Fibroblast of skin of left quadriceps (primary cell): ENCODE measurements around the gene PSMD5.

Experiments
- DNase-seq, 2 experiments: peaks; one replicate each; pipeline ENCODE4 v3.0.0-alpha.2; 2013; ENCODE audit warnings: low read depth in 2 of 2

Gene PSMD5

GRCh38 chr9:120842685-120843485 lies at the start of gene PSMD5:
PSMD5 (minus strand) TSS chr9:120842922; CDS start chr9:120842909, 13 bp downstream.
- DNase-seq = peak; percentile 99

GRCh38 chr9:120891884-120892747 lies 49.4 kb upstream of the PSMD5 start:
- no peak for DNase-seq

GRCh38 chr9:120891245-120891883 lies 48.6 kb upstream of the PSMD5 start:
- DNase-seq = no peak

DNA sequence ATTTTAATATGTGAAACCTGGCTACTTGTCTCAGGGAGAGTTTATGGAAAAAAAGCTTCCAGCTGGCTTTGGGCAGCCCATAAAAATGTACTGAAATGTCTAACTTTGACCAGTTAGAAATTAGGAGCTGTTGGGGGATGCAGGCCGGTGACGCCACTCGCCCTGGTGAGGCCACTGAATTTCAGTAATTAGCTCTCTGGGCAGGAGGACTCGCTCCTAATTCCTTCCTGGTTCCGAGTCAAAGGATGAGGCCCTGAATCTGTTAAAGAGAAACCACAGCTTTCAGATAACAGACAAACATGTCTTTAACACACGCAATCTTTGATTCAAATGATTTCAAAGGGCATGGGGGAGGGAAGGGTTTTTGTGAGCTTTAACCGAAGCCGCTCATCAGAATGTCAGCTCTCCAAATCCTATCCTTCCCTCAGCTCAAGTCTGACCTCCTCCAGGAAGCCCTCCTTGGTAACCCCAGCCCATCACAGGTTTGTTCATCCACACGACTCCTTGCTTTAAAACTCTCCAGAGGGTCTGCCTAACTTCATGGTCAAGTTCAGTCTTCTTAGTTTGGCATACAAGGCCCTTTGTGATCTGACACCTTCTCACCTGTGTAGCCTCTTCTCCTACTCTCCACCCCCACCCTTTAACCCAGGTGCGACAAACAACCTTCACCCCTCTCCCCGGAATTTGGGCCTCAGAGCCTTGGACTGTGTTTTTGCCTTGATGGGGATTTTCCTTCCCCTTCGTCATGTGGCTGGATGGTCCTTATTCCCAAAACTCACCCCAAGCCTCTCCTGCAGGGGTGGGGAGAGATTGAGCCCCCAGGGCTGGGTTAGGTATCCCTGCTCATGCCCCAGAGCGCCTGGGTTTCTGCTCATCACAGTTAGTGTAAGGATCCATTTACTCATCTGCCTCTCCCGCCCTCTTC lies 47.9 kb upstream of the PSMD5 start:
- DNase-seq = no peak

DNA sequence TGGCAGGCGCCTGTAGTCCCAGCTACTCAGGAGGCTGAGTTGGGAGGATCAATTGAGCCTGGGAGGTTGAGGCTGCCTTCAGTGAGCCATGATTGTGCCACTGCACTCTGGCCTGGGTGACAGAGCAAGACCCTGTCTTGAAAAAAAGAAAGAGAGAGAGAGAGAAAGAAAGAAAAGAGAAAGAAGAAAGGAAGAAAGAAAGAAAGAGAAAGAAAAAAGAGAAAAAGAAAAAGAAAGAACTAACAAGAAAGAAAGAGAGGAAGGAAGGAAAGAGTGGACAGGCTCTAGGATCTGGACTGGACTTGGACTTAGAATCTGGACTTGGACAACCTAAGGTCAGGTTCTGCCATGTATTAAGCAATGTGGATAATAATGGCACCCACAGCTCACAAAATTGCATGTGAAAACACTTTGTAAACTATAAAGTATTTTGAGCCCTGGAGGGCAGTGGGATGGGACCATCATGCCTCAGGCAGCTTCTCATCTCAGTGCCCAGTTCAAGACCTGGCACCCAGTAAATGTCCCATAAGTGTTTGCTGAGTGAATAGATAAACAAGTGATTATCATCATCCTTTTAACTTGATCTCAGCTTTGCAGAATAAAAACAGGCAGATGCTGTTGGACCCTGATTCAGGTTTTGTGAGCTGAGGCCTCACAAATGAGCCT lies 47.0 kb upstream of the PSMD5 start:
- no peak for DNase-seq

GRCh38 chr9:120888626-120889025 lies 45.9 kb upstream of the PSMD5 start:
- no peak for DNase-seq

DNA sequence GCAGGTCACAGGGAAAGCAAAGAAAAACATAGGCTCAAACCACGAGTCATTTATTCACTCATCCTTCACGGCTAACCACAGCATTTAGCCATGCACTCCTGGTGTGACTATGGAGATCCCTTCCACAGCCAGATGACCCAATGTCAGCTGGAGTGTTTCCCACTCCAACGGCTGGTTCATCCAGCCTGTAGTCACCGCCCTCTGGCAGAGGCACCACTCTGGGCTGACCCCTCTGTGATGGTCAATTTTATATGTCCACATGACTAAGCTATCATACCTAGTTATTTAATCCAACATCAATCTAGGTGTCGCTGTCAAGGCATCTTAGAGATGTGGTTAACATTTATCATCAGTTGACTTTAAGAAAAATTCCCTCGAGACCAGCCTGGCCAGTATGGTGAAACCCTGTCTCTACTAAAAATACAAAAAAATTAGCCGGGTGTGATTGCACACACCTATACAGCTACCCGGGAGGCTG lies 43.8 kb upstream of the PSMD5 start:
- DNase-seq = no peak

GRCh38 chr9:120885958-120886357 lies 43.2 kb upstream of the PSMD5 start:
- no peak for DNase-seq

DNA sequence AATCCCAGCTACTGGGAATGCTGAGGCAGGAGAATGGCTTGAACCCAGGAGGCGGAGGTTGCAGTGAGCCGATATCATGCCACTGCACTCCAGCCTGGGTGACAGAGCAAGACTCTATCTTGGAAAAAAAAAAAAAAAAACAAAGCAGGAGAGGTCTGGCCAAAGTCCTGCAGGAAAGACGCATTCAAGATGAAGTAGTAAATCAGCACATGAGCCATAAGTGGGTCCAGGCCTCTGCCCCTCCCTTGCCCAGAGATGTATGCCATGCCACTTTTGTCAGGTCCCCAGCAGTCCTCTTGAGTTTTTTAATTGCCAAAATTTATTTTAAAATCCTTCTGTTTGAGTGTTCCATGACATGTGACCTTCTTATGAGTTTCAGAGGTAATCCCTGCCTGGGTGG lies 42.7 kb upstream of the PSMD5 start:
- DNase-seq = no peak

- no peak for DNase-seq
Measured at GRCh38 chr9:120883608-120883996, 40.9 kb upstream of the PSMD5 start.

- no peak for DNase-seq
Measured at GRCh38 chr9:120882935-120883607, 40.3 kb upstream of the PSMD5 start.

GRCh38 chr9:120879446-120879845 lies 36.7 kb upstream of the PSMD5 start:
- no peak for DNase-seq

DNA sequence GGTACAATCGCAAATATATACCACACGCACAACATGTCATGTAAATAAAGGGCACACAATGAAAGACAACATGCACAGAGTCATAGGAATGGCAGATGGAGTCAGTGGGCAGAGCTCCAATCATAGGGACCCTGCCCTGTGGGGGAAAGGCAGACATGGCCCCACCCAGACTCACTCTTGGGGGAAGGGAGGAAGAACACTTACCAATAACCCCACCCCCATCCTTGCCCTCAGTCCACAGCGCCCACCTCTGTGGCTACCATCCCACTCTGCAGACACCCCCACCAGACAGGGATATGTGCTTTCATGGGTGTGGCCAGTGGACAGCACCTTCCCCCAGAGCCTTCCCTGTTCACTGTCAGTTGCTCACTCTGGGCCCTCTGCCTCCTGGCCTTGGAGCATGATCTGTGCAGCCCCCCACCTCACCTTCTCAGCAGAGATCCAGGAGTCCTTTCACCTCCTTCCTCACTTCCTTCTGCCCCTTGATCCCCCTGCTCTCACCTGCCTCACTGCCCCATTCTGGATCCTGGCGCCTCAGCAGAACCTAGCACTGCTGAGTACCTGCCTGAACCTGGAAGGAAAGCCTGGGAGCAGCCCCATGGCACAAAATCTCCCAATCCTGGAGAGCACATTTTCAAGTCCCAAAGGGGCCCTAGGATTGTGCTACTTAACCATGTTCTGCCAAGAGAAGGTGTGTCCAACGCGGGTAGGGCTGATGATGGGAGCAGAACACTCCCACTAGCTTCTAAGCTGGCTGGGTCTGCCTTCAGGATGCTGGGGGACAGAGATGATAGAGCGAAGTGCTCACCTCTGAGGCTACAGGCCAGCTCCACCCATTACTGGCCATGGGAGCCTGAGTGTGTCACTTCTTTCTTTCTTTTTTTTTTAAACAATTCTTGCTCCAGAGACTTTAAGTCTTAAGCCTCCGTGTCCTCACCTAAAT lies 35.7 kb upstream of the PSMD5 start:
- DNase-seq = no peak

GRCh38 chr9:120877276-120878034 lies 34.7 kb upstream of the PSMD5 start:
- no peak for DNase-seq

DNA sequence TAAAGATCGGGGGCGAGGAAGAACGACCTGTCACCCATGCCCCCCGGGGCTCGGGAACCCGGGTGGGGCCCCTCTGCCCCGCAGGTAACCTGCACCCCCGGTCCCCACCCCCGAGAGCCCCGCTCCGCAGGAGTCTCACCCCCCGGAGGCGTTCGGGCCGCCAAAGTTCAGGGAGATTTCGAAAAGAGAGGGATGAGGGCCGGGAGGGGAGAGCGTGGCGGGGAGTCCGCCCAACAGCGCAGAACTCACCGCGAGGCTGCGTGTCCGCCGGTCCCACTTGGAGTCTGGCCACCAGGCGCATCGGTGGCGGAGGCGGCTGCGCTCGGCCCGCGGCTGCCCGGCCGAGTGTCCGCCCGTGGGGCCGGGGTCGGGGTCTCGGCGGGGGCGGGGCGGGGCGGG lies 34.1 kb upstream of the PSMD5 start, which contains the start of gene PHF19:
TSS of gene PHF19 (minus strand) at position 347 of the 399 bp plus-strand sequence. CDS start 2,447 bp downstream, outside the sequence.
- DNase-seq = no peak

DNA sequence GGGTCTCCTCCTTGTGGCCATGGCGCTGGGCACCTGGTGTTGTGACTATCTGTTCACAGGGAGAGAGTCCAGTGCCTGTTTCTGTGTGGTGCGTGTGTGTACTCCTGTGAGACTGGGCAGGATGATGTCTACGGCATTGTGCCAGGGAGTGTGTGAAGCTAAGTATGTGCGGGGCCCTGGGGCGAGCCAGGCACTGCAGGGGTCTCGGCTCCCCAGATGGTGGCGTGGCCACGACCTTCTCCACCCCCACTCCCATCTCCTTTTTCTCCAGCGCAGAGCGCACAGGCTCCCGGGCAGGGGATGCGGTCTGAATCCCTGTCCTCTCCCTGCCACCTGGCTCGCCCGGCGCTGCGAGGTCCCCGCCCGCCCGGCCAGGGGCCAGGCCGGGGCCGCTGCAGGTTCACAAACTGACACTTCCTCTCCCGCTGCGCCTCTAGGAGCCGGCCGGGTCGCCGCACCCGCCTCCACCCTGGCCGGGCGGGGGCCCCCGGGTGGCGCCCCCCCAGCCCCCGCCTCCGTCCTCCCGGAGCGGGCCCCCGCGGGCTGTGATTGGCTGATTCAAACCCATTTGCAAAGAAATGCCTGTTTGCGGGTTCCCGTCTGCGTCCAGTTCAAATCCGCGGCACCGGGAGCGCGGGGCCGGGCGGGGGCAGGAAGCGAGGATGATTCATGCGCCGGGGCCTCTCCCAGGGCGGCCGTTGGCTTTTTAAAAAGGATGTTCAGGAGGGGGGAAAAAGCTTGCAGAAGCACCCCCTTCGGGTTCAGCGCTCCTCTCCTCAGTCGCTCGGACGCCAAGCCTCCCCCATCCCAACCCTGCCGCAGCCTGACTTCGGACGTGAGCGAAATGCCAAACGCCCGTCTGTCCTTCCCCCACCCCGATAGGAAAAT lies 33.5 kb upstream of the PSMD5 start:
- peak; percentile 54 to 57 for DNase-seq

- no peak for DNase-seq
Measured at GRCh38 chr9:120875643-120875953, 32.9 kb upstream of the PSMD5 start.
